ENCODE data around the gene HOGA1. TPM values are rescaled to one million over a fixed set of nuclear protein-coding genes. Genes with fewer than 3 reads are reported as not detected.
"Not testable (repeated sequence)": the region's sequence is repeated elsewhere in the genome, so short reads cannot be mapped to it uniquely, and the experiment has no call there.

The HOGA1 gene
- total RNA-seq, 1 donor, result 1.4 TPM

DNA sequence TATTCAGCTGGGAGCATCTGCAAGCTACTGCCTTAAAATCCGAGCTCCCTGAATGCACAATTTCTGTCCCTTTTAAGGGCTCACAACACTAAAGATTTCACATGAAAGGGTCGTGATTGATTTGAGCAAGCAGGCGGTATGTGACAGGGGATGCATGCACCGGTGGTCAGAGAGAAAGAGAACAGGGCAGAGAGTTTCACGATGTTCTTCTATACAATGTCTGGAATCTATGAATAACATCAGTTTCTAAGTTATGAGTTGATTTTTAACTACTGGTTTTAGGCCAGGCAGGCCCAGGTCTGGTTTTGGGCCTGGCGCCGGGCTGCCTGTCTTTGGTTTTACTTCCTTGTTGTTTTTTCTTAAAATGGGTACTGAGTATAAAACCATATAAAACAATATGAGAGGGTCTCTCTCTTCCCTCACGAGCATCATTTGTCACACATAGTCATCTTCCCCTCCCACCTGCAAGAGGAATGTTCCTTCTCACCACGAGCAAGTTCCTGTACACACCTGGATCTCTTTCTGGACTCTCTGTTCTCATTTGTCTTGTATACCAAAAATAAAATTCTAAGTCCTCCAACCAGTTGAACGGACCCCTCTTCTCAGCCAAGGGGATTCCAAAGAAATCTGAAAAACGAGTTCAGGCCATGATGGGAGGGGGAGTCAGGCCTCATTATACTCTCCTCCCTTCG lies 22.7 kb upstream of the HOGA1 start:
- H3K9me3 ChIP-seq (ENCODE audit: low read depth, low read length); H3K36me3 ChIP-seq (ENCODE audit: insufficient read depth, low read length); H3K4me1 ChIP-seq (ENCODE audit: insufficient read depth, low read length); DNase-seq (ENCODE audit: insufficient read length, low spot score, missing footprints); H4K20me1 ChIP-seq (ENCODE audit: insufficient read depth, low read length); H3K27me3 ChIP-seq (ENCODE audit: insufficient read depth, low read length): not testable (repeated sequence)
- Histone ChIP-seq H2AFZ (ENCODE audit: low read length) (peak overlapping the region; percentile 93), H3K4me3 (ENCODE audit: insufficient read depth, low read length) (peak overlapping the region; percentile 72), H3K27ac (ENCODE audit: low read depth, low read length) (peak overlapping the region; percentile 84), H3K4me2 (ENCODE audit: insufficient read depth, low read length) (peak overlapping the region; percentile 85), H3K79me2 (ENCODE audit: insufficient read depth, low read length) (peaks cover 10% of the 10 kb centered on the region)

DNA sequence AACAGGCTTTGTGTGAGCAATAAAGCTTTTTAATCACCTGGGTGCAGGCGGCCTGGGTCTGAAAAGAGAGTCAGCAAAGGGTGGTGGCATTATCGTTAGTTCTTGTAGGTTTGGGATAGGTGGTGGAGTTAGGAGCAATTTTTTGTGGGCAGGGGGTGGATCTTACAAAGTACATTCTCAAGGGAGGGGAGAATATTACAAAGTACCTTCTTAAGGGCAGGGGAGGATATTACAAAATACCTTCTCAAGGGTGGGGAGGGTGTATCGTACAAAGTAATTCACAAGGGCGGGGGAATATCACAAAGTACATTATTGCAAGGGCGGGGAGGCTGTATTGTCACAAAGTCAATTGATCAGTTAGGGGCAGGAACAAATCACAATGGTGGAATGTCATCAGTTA lies 21.9 kb upstream of the HOGA1 start:
- not testable (repeated sequence) for H3K27ac ChIP-seq (ENCODE audit: low read depth, low read length); H2AFZ ChIP-seq (ENCODE audit: low read length); H4K20me1 ChIP-seq (ENCODE audit: insufficient read depth, low read length); H3K9me3 ChIP-seq (ENCODE audit: low read depth, low read length); H3K4me3 ChIP-seq (ENCODE audit: insufficient read depth, low read length); H3K4me1 ChIP-seq (ENCODE audit: insufficient read depth, low read length); DNase-seq (ENCODE audit: insufficient read length, low spot score, missing footprints); H3K4me2 ChIP-seq (ENCODE audit: insufficient read depth, low read length); H3K36me3 ChIP-seq (ENCODE audit: insufficient read depth, low read length); H3K27me3 ChIP-seq (ENCODE audit: insufficient read depth, low read length)
- H3K79me2 ChIP-seq (ENCODE audit: insufficient read depth, low read length), result peaks cover 13% of the 10 kb centered on the region

DNA sequence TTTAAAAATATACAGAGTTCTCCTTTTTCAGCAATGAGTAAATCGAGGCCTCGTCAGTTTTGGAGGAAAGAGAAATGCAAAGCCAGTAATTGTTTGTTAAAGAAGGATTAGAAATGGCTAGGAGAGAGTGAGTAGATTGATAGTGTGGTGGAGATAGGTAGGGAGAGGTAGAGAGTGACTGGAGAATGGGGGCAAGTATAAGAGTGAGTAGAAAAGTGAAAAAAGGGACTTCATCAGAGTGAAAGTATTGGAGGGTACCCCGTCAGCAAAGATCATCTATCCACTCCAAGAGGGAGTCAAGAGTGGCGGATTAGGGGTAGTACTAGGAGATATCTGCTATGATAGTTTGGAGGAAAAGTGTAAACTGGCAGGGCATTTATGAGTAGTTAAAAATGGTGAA lies 20.9 kb upstream of the HOGA1 start:
- Histone ChIP-seq H3K27ac (ENCODE audit: low read depth, low read length) (no peak overlapping the region), H3K4me1 (ENCODE audit: insufficient read depth, low read length) (peaks cover 3% of the 10 kb centered on the region), H3K79me2 (ENCODE audit: insufficient read depth, low read length) (peaks cover 13% of the 10 kb centered on the region), H3K4me2 (ENCODE audit: insufficient read depth, low read length) (no peak overlapping the region), H2AFZ (ENCODE audit: low read length) (no peak overlapping the region), H3K36me3 (ENCODE audit: insufficient read depth, low read length) (no peaks in the 10 kb centered on the region), H3K4me3 (ENCODE audit: insufficient read depth, low read length) (no peak overlapping the region), H3K9me3 (ENCODE audit: low read depth, low read length) (no peaks in the 10 kb centered on the region), H4K20me1 (ENCODE audit: insufficient read depth, low read length) (no peaks in the 10 kb centered on the region), H3K27me3 (ENCODE audit: insufficient read depth, low read length) (no peaks in the 10 kb centered on the region)
- TF ChIP-seq, protein P1, sequence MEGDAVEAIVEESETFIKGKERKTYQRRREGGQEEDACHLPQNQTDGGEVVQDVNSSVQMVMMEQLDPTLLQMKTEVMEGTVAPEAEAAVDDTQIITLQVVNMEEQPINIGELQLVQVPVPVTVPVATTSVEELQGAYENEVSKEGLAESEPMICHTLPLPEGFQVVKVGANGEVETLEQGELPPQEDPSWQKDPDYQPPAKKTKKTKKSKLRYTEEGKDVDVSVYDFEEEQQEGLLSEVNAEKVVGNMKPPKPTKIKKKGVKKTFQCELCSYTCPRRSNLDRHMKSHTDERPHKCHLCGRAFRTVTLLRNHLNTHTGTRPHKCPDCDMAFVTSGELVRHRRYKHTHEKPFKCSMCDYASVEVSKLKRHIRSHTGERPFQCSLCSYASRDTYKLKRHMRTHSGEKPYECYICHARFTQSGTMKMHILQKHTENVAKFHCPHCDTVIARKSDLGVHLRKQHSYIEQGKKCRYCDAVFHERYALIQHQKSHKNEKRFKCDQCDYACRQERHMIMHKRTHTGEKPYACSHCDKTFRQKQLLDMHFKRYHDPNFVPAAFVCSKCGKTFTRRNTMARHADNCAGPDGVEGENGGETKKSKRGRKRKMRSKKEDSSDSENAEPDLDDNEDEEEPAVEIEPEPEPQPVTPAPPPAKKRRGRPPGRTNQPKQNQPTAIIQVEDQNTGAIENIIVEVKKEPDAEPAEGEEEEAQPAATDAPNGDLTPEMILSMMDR (IDR thresholded peaks at IDR 0.05; ENCODE audit: extremely low read depth, low read depth, low read length), result no peak
- DNase-seq (ENCODE audit: insufficient read length, low spot score, missing footprints), result no peak

DNA sequence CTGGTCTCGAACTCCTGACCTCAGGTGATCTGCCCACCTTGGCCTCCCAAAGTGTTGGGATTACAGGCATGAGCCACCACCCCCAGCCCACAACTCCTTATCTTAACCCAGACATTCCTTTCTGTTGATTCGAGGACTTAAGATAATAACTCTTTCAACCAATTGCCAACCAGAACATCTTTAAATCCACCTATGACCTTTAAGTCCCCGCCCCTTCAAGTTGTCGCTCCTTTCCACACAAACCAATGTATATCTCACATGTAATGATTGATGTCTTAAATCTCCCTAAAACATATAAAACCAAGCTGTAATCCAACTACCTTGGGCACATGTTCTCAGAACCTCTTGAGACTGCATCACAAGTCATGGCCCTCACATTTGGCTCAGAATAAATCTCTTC lies 19.4 kb upstream of the HOGA1 start:
- no peak for DNase-seq (ENCODE audit: insufficient read length, low spot score, missing footprints)

More for the DNA sequence above, 19.4 kb upstream of the HOGA1 start:
- TF ChIP-seq, protein P1 (IDR thresholded peaks at IDR 0.05; ENCODE audit: extremely low read depth, low read depth, low read length), result no peak
- Histone ChIP-seq H3K27me3 (ENCODE audit: insufficient read depth, low read length) (no peaks in the 10 kb centered on the region), H2AFZ (ENCODE audit: low read length) (no peak overlapping the region), H3K4me2 (ENCODE audit: insufficient read depth, low read length) (no peak overlapping the region), H3K9me3 (ENCODE audit: low read depth, low read length) (no peaks in the 10 kb centered on the region), H4K20me1 (ENCODE audit: insufficient read depth, low read length) (no peaks in the 10 kb centered on the region), H3K4me1 (ENCODE audit: insufficient read depth, low read length) (peaks cover 3% of the 10 kb centered on the region), H3K36me3 (ENCODE audit: insufficient read depth, low read length) (peaks cover 9% of the 10 kb centered on the region), H3K27ac (ENCODE audit: low read depth, low read length) (no peak overlapping the region), H3K4me3 (ENCODE audit: insufficient read depth, low read length) (no peak overlapping the region), H3K79me2 (ENCODE audit: insufficient read depth, low read length) (peaks cover 8% of the 10 kb centered on the region)

Measured in osteoblast (primary cell).